Middle frontal gyrus (tissue), 1 donor: ENCODE measurements around the gene DYRK1A.
"Not testable (repeated sequence)": the region's sequence is repeated elsewhere in the genome, so short reads cannot be mapped to it uniquely, and the experiment has no call there.

ENCODE experiments used
- DNase-seq: peaks from one replicate; pipeline ENCODE4 v3.0.0-alpha.2; 2015; ENCODE audit warnings: low spot score; ENCODE audit errors: extremely low spot score

Gene DYRK1A

GRCh38 chr21:37366482-37367316, at the start of gene DYRK1A:
TSS of gene DYRK1A (plus strand) at chr21:37366773. CDS start at chr21:37420375, 53,602 bp downstream.
- peak; percentile 97 for DNase-seq

- DNase-seq: no peak
Measured at GRCh38 chr21:37319551-37319950, 47.0 kb upstream of the DYRK1A start.

- DNase-seq: no peak
Measured at GRCh38 chr21:37322084-37322483, 44.5 kb upstream of the DYRK1A start.

- no peak for DNase-seq
Measured at GRCh38 chr21:37324558-37324957, 42.0 kb upstream of the DYRK1A start.

GRCh38 chr21:37328147-37328546, 38.4 kb upstream of the DYRK1A start:
- not testable (repeated sequence) for DNase-seq

GRCh38 chr21:37331411-37331810, 35.2 kb upstream of the DYRK1A start:
- DNase-seq: no peak

- no peak for DNase-seq
Measured at GRCh38 chr21:37335053-37335452, 31.5 kb upstream of the DYRK1A start.

- no peak for DNase-seq
Measured at GRCh38 chr21:37337179-37337578, 29.4 kb upstream of the DYRK1A start.

GRCh38 chr21:37337831-37338230, 28.7 kb upstream of the DYRK1A start:
- DNase-seq: no peak

GRCh38 chr21:37338671-37339551, 27.7 kb upstream of the DYRK1A start:
- DNase-seq: no peak

GRCh38 chr21:37339552-37339939, 27.0 kb upstream of the DYRK1A start:
- DNase-seq: no peak

- DNase-seq: no peak
Measured at GRCh38 chr21:37341254-37341960, 25.2 kb upstream of the DYRK1A start.

- no peak for DNase-seq
Measured at GRCh38 chr21:37342046-37342632, 24.4 kb upstream of the DYRK1A start.

GRCh38 chr21:37346841-37347430, 19.6 kb upstream of the DYRK1A start:
- DNase-seq: no peak

GRCh38 chr21:37348664-37349063, 17.9 kb upstream of the DYRK1A start:
- no peak for DNase-seq

- DNase-seq: no peak
Measured at GRCh38 chr21:37350472-37350871, 16.1 kb upstream of the DYRK1A start.

- DNase-seq: no peak
Measured at GRCh38 chr21:37356706-37357105, 9.9 kb upstream of the DYRK1A start.

- DNase-seq: no peak
Measured at GRCh38 chr21:37357691-37358090, 8.9 kb upstream of the DYRK1A start.

- DNase-seq: no peak
Measured at GRCh38 chr21:37358397-37358796, 8.2 kb upstream of the DYRK1A start.

GRCh38 chr21:37363936-37364335, 2.6 kb upstream of the DYRK1A start:
- DNase-seq: no peak

- DNase-seq: no peak
Measured at GRCh38 chr21:37364722-37365121, 1.9 kb upstream of the DYRK1A start.
